Esophagus squamous epithelium (tissue), 5 donors: Measurements from ENCODE around the gene CXCR4. TPM values are rescaled to one million over a fixed set of nuclear protein-coding genes. Genes with fewer than 3 reads are reported as not detected.
"Not testable (repeated sequence)": the region's sequence is repeated elsewhere in the genome, so short reads cannot be mapped to it uniquely, and the experiment has no call there.

ENCODE experiments used
- DNase-seq: peaks from one replicate; lab custom pipeline; 2025; lab: John Stamatoyannopoulos, UW
- H3K27ac ChIP-seq, 4 donors: fragments of 200-600 bp; sonication (generic); one replicate each; pipeline ENCODE4 v1.5.1; 2016 to 2019; ENCODE audit warnings: mild to moderate bottlenecking in 1 of 4
- H3K27me3 ChIP-seq, 4 donors: fragments of 200-600 bp; sonication (generic); 1 replicate in 3 of 4; 2 replicates in 1 of 4; pipeline versions ENCODE4 v1.5.1 to v1.6.0; 2017 to 2021; ENCODE audit warnings: antibody characterized with exemption in 1 of 4
- H3K36me3 ChIP-seq, 3 donors: fragments of 200-600 bp; sonication (generic); one replicate each; pipeline ENCODE4 v1.5.1; 2016 to 2019
- H3K4me1 ChIP-seq, 3 donors: fragments of 200-600 bp; sonication (generic); one replicate each; pipeline ENCODE4 v1.5.1; 2017 to 2019
- H3K4me3 ChIP-seq, 4 donors: fragments of 200-600 bp; sonication (generic); 1 replicate in 3 of 4; 2 replicates in 1 of 4; pipeline ENCODE4 v1.5.1; 2016 to 2019; ENCODE audit warnings: mild to moderate bottlenecking in 2 of 4, moderate library complexity in 1 of 4
- H3K9me3 ChIP-seq, 3 donors: fragments of 200-600 bp; sonication (generic); one replicate each; pipeline ENCODE4 v1.5.1; 2016 to 2019
- CTCF ChIP-seq, 6 experiments: fragments of 450-650 bp in 4 of 6; fragments of 200-600 bp in 2 of 6; sonication (generic) in 2 of 6; IDR thresholded peaks; one replicate each; pipeline ENCODE4 v1.5.1; 2016 to 2019; ENCODE audit warnings: antibody characterized with exemption in 6 of 6, mild to moderate bottlenecking in 4 of 6, moderate library complexity in 4 of 6
- POLR2A ChIP-seq, 4 donors: fragments of 450-650 bp; IDR thresholded peaks; one replicate each; pipeline ENCODE4 v1.6.1; 2017; ENCODE audit warnings: antibody characterized with exemption in 4 of 4, mild to moderate bottlenecking in 4 of 4, moderate library complexity in 3 of 4
- WGBS, 2 donors: methylation state at CpG; one replicate each; pipeline ENCODE4 v1.1.5; 2018; 5-methylcytosine and 5-hydroxymethylcytosine counted together
- intact Hi-C: fragments of 100-400 bp; cut with DNase I; formaldehyde crosslinking; loops from one replicate; pipeline ENCODE4 v1.15.0; 2022
- total RNA-seq, 4 donors: library from RNA; depleted of rRNA; stranded (reverse); fragments of >200 nt; gene quantifications; one replicate each; pipeline ENCODE4 v1.1.0, GENCODE V29; 2016
- donor health status: DM: yes; HTN: yes; CAD: no.

CXCR4 gene
- total RNA-seq, 4 donors from 2014 or later: 5.7 to 28.6 (median 10.0) TPM

GRCh38 chr2:136101042-136101441 lies 16.9 kb downstream of the CXCR4 start:
- DNase-seq: no peak
- Histone ChIP-seq H3K4me1 (no peaks in the 10 kb centered on the region), H3K4me3 (no peak overlapping the region), H3K36me3 (no peaks in the 10 kb centered on the region), H3K27me3 (no peaks in the 10 kb centered on the region), H3K9me3 (no peaks in the 10 kb centered on the region), H3K27ac (no peak overlapping the region)
- intact Hi-C loops: no loop called here
- TF ChIP-seq CTCF (IDR thresholded peaks at IDR 0.05) (no peak), POLR2A (IDR thresholded peaks at IDR 0.05) (no peak)
- WGBS, 2 donors: 91 to 93% methylated on average over 2 of the region's 2 CpGs

- Histone ChIP-seq H3K27ac (no peak overlapping the region), H3K9me3 (no peaks in the 10 kb centered on the region), H3K4me1 (no peaks in the 10 kb centered on the region), H3K36me3 (no peaks in the 10 kb centered on the region), H3K4me3 (no peak overlapping the region), H3K27me3 (peaks cover 0 to 9% (median 0%) of the 10 kb centered on the region in 4 donors)
- intact Hi-C loops: no loop called here
- no peak for TF ChIP-seq POLR2A (IDR thresholded peaks at IDR 0.05)
- TF ChIP-seq CTCF (IDR thresholded peaks at IDR 0.05): no peak
- 72 to 82% methylated on average over 4 of the region's 4 CpGs for WGBS, 2 donors
- no peak for DNase-seq
These were observed 19.5 kb downstream of the CXCR4 start for GRCh38 chr2:136098441-136098840.

- Histone ChIP-seq H3K4me3 (no peak overlapping the region), H3K4me1 (no peaks in the 10 kb centered on the region), H3K9me3 (no peaks in the 10 kb centered on the region), H3K27ac (no peak overlapping the region), H3K36me3 (no peaks in the 10 kb centered on the region), H3K27me3 (peaks cover 0 to 9% (median 0%) of the 10 kb centered on the region in 4 donors)
- TF ChIP-seq CTCF (IDR thresholded peaks at IDR 0.05) (no peak), POLR2A (IDR thresholded peaks at IDR 0.05) (no peak)
- no peak for DNase-seq
- intact Hi-C loops: no loop called here
- 36 to 71% methylated on average over 2 to 3 of the region's 3 CpGs for WGBS, 2 donors
These were observed 24.4 kb downstream of the CXCR4 start for GRCh38 chr2:136093583-136093982.

GRCh38 chr2:136091899-136092298 lies 26.1 kb downstream of the CXCR4 start:
- no peak for TF ChIP-seq CTCF (IDR thresholded peaks at IDR 0.05)
- TF ChIP-seq POLR2A (IDR thresholded peaks at IDR 0.05): no peak
- Histone ChIP-seq H3K27ac (no peak overlapping the region), H3K27me3 (peaks cover 0 to 9% (median 0%) of the 10 kb centered on the region in 4 donors), H3K4me1 (no peaks in the 10 kb centered on the region), H3K4me3 (no peak overlapping the region), H3K9me3 (no peaks in the 10 kb centered on the region), H3K36me3 (no peaks in the 10 kb centered on the region)
- intact Hi-C loops: no loop called here
- DNase-seq: no peak
- 21 to 59% methylated on average over 1 of the region's 1 CpG for WGBS, 2 donors

GRCh38 chr2:136087901-136088460 lies 30.0 kb downstream of the CXCR4 start:
- intact Hi-C loops, H3K4me1 ChIP-seq, H3K36me3 ChIP-seq, H3K4me3 ChIP-seq, H3K27ac ChIP-seq, H3K9me3 ChIP-seq, DNase-seq, H3K27me3 ChIP-seq: not testable (repeated sequence)
- 88% methylated on average over 5 of the region's 43 CpGs; no CpG with 5 or more reads in 1 of the 2 donors for WGBS, 2 donors
